GM19397 (cell line): ENCODE measurements around the gene P2RX4.
"Not testable (repeated sequence)": the region's sequence is repeated elsewhere in the genome, so short reads cannot be mapped to it uniquely, and the experiment has no call there.

Source experiments
- ATAC-seq: cut with Tn5 transposase; IDR thresholded peaks from one replicate; pipeline ENCODE4 v1.9.1; 2021; ENCODE audit warnings: mild to moderate bottlenecking, moderate library complexity; ENCODE audit not compliant: unreplicated experiment

Gene P2RX4

DNA sequence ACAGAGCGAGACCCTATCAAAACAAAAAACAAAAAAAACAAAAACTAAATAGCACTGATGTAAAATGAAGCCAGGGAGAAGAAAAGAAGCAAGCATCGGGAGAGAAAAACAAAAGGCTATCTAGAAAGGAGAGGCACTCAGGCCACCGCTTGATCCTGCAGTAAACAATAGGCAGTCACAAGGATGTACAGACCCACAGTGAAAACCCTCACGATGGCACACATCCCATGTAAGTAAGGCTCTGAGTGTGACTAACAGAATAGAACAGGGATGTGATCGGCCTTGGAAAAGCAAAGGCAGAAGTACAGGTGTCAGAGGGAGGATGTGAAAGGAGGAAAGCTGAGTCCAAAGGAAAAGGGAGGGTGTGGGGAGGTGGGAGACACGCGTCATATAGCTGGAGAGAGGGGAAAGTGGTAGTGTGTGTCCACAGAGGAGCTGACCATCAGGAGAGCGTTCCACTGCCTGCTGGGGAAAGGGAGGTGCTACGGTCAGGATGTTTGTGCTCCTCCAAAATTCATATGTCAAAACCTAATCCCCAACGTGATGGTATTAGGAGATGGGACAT lies 55.1 kb downstream of the P2RX4 start:
- ATAC-seq, result no peak

DNA sequence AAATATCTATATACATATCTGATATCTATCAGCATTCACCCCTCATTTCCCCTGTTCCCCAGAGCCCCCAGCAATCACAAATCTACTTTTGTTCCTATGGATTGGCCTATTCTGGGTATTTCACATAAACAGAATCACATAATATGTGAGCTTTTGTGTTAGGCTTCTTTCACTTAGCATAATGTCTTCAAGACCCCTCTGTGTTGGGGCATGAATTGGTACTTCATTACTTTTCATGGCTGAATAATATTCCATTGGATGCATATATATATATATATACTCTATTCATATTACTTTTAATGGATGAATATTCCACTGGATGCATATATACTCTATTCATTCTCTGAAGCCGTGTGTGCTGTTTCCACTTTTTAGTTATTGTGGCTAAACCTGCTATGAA lies 57.9 kb downstream of the P2RX4 start:
- no peak for ATAC-seq

DNA sequence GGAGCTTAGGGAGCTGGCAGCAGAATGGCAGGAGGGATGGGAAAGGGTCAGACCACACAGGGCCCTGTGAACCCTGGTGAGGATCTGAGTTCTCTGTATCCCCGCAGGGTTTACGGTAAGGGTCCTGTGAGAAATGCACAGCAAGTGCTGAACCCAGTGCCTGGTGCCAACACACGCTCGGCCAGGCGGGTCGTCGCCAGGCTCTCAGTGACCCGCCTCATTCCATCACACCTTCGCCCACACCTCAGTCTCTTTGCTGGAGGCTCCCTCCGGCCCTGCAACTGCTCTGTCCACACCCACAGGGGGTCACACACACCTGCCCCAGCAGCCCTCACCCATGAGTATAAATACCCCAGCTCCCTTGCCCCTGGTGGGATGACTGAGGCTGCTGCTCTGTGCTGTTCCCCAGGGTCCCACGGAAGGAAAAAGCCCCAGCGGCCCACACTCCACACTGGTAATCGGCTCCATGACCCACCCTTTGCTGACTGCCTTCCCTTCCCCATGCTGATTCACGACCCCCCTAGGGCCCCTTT lies 63.5 kb downstream of the P2RX4 start:
- ATAC-seq, result no peak

DNA sequence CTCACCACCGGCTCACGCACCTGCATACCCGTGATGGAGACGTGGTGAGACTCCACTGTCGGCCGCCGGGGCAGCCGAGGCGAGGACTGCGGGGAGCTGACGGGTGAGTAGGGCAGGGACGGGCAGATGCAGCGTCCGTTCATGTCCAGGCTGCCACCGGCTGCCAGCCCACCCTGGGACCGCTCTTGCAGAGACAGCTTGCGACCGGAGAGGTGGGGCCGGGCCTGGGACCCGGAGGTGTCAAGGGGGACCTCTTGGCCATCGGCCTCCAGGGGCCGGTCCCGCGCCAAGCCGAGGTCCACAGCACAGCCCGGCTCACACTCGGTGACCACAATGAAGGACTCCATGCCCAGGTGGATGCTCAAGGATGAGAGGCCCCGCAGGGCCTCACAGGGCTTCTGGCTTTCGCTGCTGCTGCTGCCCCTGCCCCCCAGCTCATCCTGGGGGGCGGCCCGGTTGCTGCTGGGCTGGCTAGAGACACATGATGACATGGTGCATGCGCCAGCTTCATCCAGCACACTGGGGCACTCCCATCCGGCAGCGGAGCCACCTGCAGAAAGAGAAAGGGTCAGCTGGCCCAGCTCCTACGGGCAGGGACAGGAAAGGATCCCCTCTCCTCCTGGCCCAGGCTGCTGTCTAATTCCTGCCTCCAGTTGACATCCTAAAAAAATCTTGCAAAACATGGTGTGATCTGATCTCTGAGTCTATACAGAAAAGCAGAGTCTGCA lies 64.3 kb downstream of the P2RX4 start:
- ATAC-seq, result no peak

DNA sequence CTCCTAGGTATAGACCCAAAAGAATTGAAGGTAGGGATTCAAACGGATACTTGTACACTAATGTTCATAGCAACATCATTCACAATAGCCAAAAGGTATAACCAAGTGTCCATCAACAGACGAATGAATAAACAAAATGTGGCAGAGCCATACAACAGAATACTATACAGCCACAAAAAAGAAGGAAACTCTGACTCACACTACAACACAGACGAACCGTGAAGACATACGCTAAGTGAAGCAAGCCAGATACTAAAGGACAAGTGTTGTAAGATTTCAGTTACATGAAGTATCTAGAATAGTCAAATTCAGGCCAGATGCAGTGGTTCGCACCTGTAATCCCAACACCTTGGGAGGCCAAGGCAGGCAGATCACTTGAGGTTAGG lies 67.4 kb downstream of the P2RX4 start:
- ATAC-seq, result no peak

DNA sequence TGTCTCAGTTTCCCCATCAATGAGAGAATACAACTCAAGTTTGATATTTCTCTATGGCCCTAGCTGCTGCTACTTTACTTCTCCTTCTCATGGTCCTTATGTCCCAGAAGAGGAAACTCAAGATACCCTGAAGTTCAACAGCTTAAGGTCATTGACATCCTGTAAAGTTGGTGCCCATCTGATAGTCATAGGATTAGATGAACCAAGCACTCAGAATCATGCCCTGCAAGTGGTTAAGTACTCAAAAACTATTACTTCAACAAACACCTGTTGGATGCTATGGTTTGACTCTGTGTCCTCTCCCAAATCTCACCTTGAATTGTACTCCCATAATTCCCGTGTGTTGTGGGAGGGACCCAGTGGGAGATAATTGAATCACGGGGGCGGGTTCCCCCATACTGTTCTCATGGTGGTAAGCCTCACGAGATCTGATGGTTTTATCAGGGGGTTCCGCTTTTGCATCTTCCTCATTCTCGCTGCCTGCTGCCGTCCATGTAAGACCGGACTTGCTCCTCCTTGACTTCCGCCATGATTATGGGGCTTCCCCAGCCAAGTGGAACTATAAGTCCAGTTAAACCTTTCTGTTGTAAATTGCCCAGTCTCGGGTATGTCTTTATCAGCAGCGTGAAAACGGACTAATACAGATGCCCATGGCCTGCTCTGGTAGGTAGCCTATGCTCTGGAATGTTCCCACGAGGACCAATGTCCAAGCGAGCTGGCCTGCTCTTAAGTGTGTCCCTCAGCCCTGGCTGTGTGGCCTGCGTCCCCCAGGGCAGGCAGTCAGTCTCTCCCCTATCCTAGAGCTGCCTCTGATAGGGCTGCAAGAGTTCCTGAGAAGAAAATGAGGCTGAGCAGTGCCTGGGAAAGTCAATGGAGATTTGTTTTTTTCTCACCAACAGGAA lies 68.5 kb downstream of the P2RX4 start:
- ATAC-seq, result no peak

DNA sequence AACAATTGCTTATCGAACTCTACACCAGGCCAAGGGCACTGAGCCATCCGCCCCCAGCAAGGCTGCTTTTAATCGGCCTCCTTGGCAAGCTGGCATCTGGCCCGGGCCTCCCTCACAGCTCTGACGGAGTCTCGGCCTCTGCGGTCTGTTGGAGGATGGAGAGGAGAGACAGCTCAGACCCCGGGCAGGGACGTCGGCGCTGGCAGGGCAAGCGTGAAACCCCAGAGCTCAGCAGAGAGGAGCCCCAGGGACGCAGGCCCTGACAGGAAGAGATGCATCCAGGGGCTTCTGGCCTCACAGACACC lies 69.1 kb downstream of the P2RX4 start:
- ATAC-seq, result no peak

DNA sequence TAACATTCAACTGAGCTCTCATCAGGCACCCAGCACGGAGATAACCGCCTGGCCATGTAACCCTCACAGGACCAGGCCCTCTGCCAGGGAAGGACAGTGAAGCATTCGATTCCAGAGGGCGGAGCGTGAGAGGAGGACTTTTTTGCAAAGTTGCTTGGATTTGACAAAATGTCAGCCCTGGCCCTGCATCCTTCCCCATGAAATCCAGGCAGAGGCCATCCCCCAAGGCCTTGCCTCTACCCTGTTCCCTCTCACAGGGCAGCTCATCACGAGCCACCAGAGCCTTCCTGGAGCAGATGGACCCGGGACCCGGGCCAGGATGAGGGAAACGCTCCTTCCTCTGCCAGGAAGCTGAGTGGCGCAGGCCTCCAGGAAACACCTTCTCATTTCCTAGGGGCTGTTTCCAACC lies 69.6 kb downstream of the P2RX4 start:
- ATAC-seq, result no peak

DNA sequence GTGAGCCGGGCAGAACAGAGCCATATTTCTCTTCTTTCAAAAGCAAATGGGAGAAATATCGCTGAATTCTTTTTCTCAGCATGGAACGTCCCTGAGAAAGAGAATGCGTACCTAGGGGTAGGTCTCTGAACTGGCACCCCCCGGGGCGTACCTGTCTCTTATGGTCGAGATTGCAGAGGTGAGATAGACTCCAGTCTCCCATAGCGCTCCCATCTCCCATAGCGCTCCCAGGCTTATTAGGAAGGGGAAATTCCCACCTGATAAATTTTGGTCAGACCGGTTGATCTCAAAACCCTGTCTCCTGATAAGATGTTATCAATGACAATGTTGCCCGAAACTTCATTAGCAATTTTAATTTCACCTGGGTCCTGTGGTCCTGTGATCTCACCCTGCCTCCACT lies 70.6 kb downstream of the P2RX4 start:
- not testable (repeated sequence) for ATAC-seq

DNA sequence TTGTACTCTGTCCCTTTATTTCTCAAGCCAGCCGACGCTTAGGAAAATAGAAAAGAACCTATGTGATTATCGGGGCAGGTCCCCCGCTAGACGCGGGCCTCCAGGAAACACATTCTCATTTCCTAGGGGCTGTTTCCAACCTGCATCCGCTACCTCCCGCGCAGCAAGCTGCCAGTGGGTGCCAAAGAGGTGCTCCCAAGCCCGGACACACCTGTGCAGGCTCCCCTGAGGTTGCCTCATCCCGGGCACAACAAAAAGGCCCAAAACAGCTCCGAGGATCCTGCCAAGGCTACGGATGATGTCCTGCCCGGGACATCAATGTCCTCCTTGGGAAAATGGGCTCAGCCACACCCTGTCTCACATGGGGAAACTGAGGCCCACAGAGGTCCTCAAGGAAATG lies 71.2 kb downstream of the P2RX4 start:
- ATAC-seq, result not testable (repeated sequence)

DNA sequence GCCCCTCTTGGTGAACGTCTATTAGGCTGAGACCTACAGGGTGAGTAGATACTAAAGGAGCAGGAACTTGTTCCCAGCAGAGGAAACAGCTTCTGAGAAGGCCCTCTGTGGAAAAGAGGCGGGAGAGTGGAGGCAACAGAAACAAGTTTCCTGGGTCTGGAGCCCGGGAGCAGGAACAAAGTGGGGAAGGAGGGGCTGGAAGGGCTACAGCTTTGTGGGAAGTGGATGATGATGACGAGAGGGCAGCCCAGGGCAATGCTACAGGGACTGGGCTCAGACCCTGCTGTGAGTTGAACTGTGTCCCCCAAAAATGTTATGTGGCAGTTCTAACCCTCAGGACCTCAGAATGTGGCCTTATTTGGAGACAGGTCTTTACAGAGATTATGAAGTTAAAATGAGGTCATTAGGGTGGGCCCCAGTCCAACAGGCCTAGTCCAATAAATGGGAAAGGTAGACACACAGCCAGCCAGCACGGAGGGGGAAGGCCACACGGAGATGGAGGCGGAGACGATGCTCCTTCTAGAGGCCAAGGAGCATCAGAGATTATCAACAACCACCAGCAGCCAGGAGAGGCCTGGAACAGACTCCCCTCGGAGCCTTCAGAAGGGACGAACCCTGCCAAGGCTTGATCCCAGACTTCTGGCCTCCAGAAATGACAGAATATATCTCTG lies 72.3 kb downstream of the P2RX4 start:
- ATAC-seq, result no peak

DNA sequence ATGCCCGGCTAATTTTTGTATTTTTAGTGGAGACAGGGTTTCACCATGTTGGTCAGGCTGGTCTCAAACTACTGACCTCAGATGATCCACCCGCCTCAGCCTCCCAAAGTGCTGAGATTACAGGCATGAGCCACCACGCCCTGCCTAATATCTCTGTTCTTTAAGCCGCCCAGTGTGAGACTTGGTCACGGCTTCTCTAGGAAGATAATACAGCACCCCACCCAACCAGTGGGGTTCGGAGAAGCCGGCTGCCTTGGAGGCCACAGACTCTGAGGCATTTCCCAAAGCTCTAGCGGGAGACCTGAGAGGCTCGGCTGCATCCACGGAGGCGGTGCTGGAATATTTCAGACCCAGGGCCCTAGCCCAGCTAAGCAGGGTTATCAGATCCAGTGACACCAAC lies 73.0 kb downstream of the P2RX4 start:
- ATAC-seq, result not testable (repeated sequence)

DNA sequence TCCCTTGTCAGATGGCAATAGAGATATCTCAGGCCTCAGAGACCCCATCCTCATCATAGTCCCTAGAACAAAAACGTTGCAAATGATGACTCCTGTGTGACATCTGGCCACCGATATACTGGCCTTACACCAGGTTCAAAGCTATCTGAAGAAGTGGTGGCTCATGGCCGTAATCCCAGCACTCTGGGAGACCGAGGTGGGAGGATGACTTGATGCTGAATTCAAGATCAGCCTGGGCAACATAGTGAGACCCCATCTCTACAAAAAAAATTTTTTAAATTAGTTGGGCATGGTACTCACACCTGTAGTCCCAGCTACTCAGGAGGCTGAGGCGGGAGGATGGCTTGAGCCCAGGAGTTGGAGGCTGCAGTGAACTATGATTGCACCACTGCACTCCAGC lies 73.5 kb downstream of the P2RX4 start:
- ATAC-seq, result no peak
